SU-DHL-6 (cell line): Measurements from ENCODE around the gene PCSK1.

Experiments
- CTCF ChIP-seq: fragments of 200-600 bp; sonication (generic); IDR thresholded peaks from one replicate; pipeline ENCODE4 v1.5.1; 2017; ENCODE audit warnings: antibody characterized with exemption, mild to moderate bottlenecking, low read length, moderate library complexity; ENCODE audit not compliant: insufficient read depth, poor library complexity, severe bottlenecking
- EZH2phosphoT487 ChIP-seq: fragments of 200-600 bp; sonication (generic), shearing (Covaris generic); conservative IDR thresholded peaks from 2 replicates; pipeline ENCODE4 v1.6.1; 2018; ENCODE audit warnings: mild to moderate bottlenecking, antibody characterized with exemption, low read length, moderate library complexity, mixed read lengths

GRCh38 chr5:96396878-96397277 is 36.2 kb downstream of the PCSK1 start:
- TF ChIP-seq CTCF, result no peak
- no peak for TF ChIP-seq EZH2phosphoT487
